Measurements from ENCODE around the gene HCAR1.

HCAR1 gene

DNA sequence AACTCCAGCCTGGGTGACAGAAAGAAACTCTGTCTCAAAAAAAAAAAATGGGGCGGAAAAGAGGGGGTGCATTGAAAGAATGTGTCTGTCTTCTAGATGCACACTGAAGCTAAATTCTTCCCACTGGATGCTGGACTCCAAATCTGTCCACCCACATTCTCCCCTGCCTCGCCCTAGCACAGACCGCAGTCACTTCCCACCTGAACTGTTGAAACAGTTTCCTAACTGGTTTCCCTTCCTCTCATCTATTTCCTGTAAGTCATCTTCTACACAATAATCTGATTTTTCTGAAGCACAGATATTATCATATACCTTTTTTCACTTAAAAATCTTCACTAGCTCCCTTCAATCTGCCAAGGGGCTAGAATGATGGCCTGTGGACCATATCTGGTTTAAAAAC, 1.5 kb upstream of the HCAR1 start:
- Histone ChIP-seq H3K27me3 (ENCODE audit: control insufficient read depth, low read length) (no peaks in the 10 kb centered on the region), H3K36me3 (ENCODE audit: control insufficient read depth, low read length) (no peaks in the 10 kb centered on the region), H3K4me2 (ENCODE audit: low read length) (peak overlapping the region; percentile 66), H4K20me1 (ENCODE audit: control insufficient read depth, insufficient read depth, low read depth, low read length) (no peaks in the 10 kb centered on the region), H3K4me1 (ENCODE audit: control insufficient read depth, low read length) (peaks cover 33% of the 10 kb centered on the region), H3K27ac (ENCODE audit: low read depth, low read length) (peak overlapping the region; percentile 50), H3K4me3 (ENCODE audit: low read length) (peak overlapping the region; percentile 43), H3F3A (ENCODE audit: control insufficient read depth, insufficient read depth) (no peaks in the 10 kb centered on the region; the same call in 1 of the 2 replicates), H3K9me3 (ENCODE audit: control insufficient read depth, insufficient read depth, low read length) (no peaks in the 10 kb centered on the region), H3K9me2 (replicated peaks; ENCODE audit: control insufficient read depth, low read length) (no peaks in the 10 kb centered on the region), H3K79me2 (ENCODE audit: control insufficient read depth, low read length) (no peaks in the 10 kb centered on the region)
- TF ChIP-seq, protein P1, sequence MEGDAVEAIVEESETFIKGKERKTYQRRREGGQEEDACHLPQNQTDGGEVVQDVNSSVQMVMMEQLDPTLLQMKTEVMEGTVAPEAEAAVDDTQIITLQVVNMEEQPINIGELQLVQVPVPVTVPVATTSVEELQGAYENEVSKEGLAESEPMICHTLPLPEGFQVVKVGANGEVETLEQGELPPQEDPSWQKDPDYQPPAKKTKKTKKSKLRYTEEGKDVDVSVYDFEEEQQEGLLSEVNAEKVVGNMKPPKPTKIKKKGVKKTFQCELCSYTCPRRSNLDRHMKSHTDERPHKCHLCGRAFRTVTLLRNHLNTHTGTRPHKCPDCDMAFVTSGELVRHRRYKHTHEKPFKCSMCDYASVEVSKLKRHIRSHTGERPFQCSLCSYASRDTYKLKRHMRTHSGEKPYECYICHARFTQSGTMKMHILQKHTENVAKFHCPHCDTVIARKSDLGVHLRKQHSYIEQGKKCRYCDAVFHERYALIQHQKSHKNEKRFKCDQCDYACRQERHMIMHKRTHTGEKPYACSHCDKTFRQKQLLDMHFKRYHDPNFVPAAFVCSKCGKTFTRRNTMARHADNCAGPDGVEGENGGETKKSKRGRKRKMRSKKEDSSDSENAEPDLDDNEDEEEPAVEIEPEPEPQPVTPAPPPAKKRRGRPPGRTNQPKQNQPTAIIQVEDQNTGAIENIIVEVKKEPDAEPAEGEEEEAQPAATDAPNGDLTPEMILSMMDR (IDR thresholded peaks at IDR 0.05; ENCODE audit: low read depth, low read length, poor library complexity, severe bottlenecking) = no peak
- TF ChIP-seq EZH2phosphoT487 (IDR thresholded peaks at IDR 0.05; ENCODE audit: borderline replicate concordance, low read length) = no peak

DNA sequence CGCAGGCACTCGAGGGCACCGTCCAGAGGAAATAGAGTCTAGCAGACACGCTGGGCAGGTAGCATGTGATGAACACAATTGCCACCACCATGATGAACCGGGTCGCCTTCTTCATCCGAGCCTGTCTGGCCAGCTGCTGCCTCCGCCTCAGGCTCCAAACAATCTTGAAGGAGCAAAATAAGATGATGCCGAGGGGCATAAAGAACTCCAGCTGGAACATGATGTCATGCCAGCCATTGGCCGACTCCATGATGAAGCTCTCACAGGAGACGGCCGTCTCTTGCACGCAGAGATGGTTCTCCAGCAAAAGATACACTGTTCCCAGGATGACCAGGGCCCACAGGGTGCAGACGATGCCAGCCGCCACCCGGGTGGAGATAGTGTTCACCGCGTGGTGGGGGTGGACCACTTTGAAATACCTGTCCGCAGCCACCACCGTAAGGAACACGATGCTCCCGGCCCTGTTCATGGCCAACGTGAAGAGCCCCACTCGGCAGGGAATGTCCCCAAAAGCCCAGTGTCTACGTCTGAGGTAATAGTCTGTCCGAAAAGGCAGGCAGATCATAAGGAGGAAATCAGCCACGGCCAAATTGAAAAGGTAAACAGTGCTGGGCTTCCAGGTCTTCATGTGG, 945 bp downstream of the HCAR1 start:
- H3K27me3 ChIP-seq (ENCODE audit: control insufficient read depth, low read length) = no peaks in the 10 kb centered on the region
- H3K4me2 ChIP-seq (ENCODE audit: low read length) = no peak overlapping the region
- no peak overlapping the region for H3K27ac ChIP-seq (ENCODE audit: low read depth, low read length)
- H3K9me2 ChIP-seq (replicated peaks; ENCODE audit: control insufficient read depth, low read length) = no peaks in the 10 kb centered on the region
- H3F3A ChIP-seq (ENCODE audit: control insufficient read depth, insufficient read depth) = peaks cover 8% of the 10 kb centered on the region; the same call in 1 of the 2 replicates
- no peaks in the 10 kb centered on the region for H3K9me3 ChIP-seq (ENCODE audit: control insufficient read depth, insufficient read depth, low read length)
- H4K20me1 ChIP-seq (ENCODE audit: control insufficient read depth, insufficient read depth, low read depth, low read length) = no peaks in the 10 kb centered on the region
- H3K36me3 ChIP-seq (ENCODE audit: control insufficient read depth, low read length) = no peaks in the 10 kb centered on the region
- peaks cover 52% of the 10 kb centered on the region for H3K4me1 ChIP-seq (ENCODE audit: control insufficient read depth, low read length)
- no peaks in the 10 kb centered on the region for H3K79me2 ChIP-seq (ENCODE audit: control insufficient read depth, low read length)
- H3K4me3 ChIP-seq (ENCODE audit: low read length) = no peak overlapping the region
- TF ChIP-seq EZH2phosphoT487 (IDR thresholded peaks at IDR 0.05; ENCODE audit: borderline replicate concordance, low read length) = no peak
- TF ChIP-seq, protein P1 (IDR thresholded peaks at IDR 0.05; ENCODE audit: low read depth, low read length, poor library complexity, severe bottlenecking) = no peak

DNA sequence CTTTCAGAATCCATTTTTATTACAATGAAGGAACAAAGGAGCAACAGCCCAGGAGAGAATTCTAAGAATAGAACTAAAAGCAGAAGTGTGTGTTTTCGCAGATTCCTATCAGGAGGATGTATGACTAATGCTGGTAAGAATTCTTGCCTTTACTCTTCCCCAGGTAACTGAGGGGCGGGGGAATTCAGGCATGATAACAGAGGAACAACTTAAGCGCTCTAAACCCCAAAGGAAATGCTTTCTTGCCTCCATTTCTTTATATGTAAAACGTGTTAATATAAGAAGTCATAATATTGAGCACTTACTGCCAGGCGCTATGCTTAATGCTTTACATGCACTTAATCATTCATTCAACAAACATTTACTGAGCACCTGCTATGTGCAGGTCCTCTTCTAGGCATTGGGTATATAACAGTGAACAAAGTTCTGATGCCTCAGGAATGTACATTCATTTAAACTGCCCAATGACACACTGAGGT, 4.5 kb downstream of the HCAR1 start:
- H3K9me3 ChIP-seq (ENCODE audit: control insufficient read depth, insufficient read depth, low read length) = no peaks in the 10 kb centered on the region
- peak overlapping the region; percentile 53 for H3K4me2 ChIP-seq (ENCODE audit: low read length)
- H3K27me3 ChIP-seq (ENCODE audit: control insufficient read depth, low read length) = no peaks in the 10 kb centered on the region
- peak overlapping the region; percentile 61 for H3K27ac ChIP-seq (ENCODE audit: low read depth, low read length)
- H3K36me3 ChIP-seq (ENCODE audit: control insufficient read depth, low read length) = no peaks in the 10 kb centered on the region
- H3K4me1 ChIP-seq (ENCODE audit: control insufficient read depth, low read length) = peaks cover 58% of the 10 kb centered on the region
- H3K79me2 ChIP-seq (ENCODE audit: control insufficient read depth, low read length) = no peaks in the 10 kb centered on the region
- peak overlapping the region; percentile 27 for H3K4me3 ChIP-seq (ENCODE audit: low read length)
- no peaks in the 10 kb centered on the region for H4K20me1 ChIP-seq (ENCODE audit: control insufficient read depth, insufficient read depth, low read depth, low read length)
- peaks cover 13% of the 10 kb centered on the region for H3F3A ChIP-seq (ENCODE audit: control insufficient read depth, insufficient read depth)
- no peaks in the 10 kb centered on the region for H3K9me2 ChIP-seq (replicated peaks; ENCODE audit: control insufficient read depth, low read length)
- TF ChIP-seq, protein P1 (IDR thresholded peaks at IDR 0.05; ENCODE audit: low read depth, low read length, poor library complexity, severe bottlenecking) = no peak
- TF ChIP-seq EZH2phosphoT487 (IDR thresholded peaks at IDR 0.05; ENCODE audit: borderline replicate concordance, low read length) = no peak
